Retinal pigment epithelial cell (primary cell): ENCODE data around the gene ZNF646.

Experiments used
- DNase-seq: peaks from one replicate; pipeline ENCODE4 v3.0.0-alpha.2; 2010; ENCODE audit warnings: low read depth
- H3K4me3 ChIP-seq: 2 replicates; pipeline ENCODE4 v1.5.1; 2011; ENCODE audit warnings: mild to moderate bottlenecking, low read length, control low read depth, moderate library complexity
- CTCF ChIP-seq: conservative IDR thresholded peaks from 2 replicates; pipeline ENCODE4 v1.5.1; 2011; ENCODE audit warnings: low read depth, low read length, control low read depth, inconsistent platforms

Gene ZNF646

GRCh38 chr16:31082368-31083045 lies 8.3 kb downstream of the ZNF646 start:
- no peak for TF ChIP-seq CTCF
- no peak for DNase-seq

GRCh38 chr16:31083081-31083480 lies 8.9 kb downstream of the ZNF646 start:
- H3K4me3 ChIP-seq, result no peak overlapping the region
- no peak for DNase-seq
- no peak for TF ChIP-seq CTCF

More at GRCh38 chr16:31082368-31083045, 8.3 kb downstream of the ZNF646 start:
- no peak overlapping the region for H3K4me3 ChIP-seq

GRCh38 chr16:31083556-31083955 lies 9.3 kb downstream of the ZNF646 start:
- H3K4me3 ChIP-seq, result no peak overlapping the region
- no peak for DNase-seq
- no peak for TF ChIP-seq CTCF

GRCh38 chr16:31083981-31084380 lies 9.8 kb downstream of the ZNF646 start:
- no peak for TF ChIP-seq CTCF

GRCh38 chr16:31084584-31085302 lies 10.5 kb downstream of the ZNF646 start:
- no peak overlapping the region for H3K4me3 ChIP-seq
- no peak for TF ChIP-seq CTCF
- no peak for DNase-seq

More at GRCh38 chr16:31083981-31084380, 9.8 kb downstream of the ZNF646 start:
- H3K4me3 ChIP-seq, result no peak overlapping the region
- DNase-seq, result no peak

GRCh38 chr16:31085411-31085810 lies 11.2 kb downstream of the ZNF646 start:
- DNase-seq, result no peak

More at GRCh38 chr16:31085411-31085810, 11.2 kb downstream of the ZNF646 start:
- H3K4me3 ChIP-seq, result no peak overlapping the region
- no peak for TF ChIP-seq CTCF
